Activated naive CD4-positive, alpha-beta T cell treated with anti-CD3 and anti-CD28 coated beads for 36 hours (primary cell): ENCODE results near the gene DNMT3A. TPM values are rescaled to one million over a fixed set of nuclear protein-coding genes. Genes with fewer than 3 reads are reported as not detected.

Source experiments
- CTCF ChIA-PET: fragments of 350-600 bp; sonication (Branson Sonifier 250); formaldehyde crosslinking; loops from one replicate; lab custom pipeline; 2021; ENCODE audit warnings: antibody characterized with exemption; lab: Charles Lee
- DNase-seq: peaks from one replicate; pipeline ENCODE4 v3.0.0-alpha.2; 2020
- H3K27ac Mint-ChIP-seq: one replicate; pipeline ENCODE4 v1.8.0; 2021; ENCODE audit warnings: mild to moderate bottlenecking, mixed read lengths
- H3K27me3 Mint-ChIP-seq: one replicate; pipeline ENCODE4 v1.8.0; 2021; ENCODE audit warnings: low read depth, mixed read lengths
- H3K36me3 Mint-ChIP-seq: one replicate; pipeline ENCODE4 v1.8.0; 2021; ENCODE audit warnings: low read depth, mixed read lengths
- H3K4me1 Mint-ChIP-seq: one replicate; pipeline ENCODE4 v1.8.0; 2021; ENCODE audit warnings: low read depth, mixed read lengths
- H3K4me3 Mint-ChIP-seq: one replicate; pipeline ENCODE4 v1.8.0; 2021; ENCODE audit warnings: mild to moderate bottlenecking, moderate library complexity, mixed read lengths
- H3K9me3 Mint-ChIP-seq: one replicate; pipeline ENCODE4 v1.8.0; 2021; ENCODE audit warnings: mixed read lengths
- intact Hi-C: fragments of 100-400 bp; cut with micrococcal nuclease; formaldehyde crosslinking; loops from one replicate; pipeline ENCODE4 v1.15.1; 2023
- total RNA-seq, 2 experiments: library from RNA; stranded (reverse); gene quantifications; one replicate each; pipeline ENCODE4 v1.2.3, GENCODE V29; 2021

DNMT3A gene
- total RNA-seq, 2 experiments from 2014 or later, result 53.0 to 53.5 TPM

GRCh38 chr2:25322312-25322711, 19.4 kb downstream of the DNMT3A start:
- no peaks in the 10 kb centered on the region for H3K27me3 Mint-ChIP-seq
- intact Hi-C loops, result loop anchor here (1.0 kb wide), 1 partner anchor 8 kb away; no protein-coding TSS in a partner anchor
- CTCF ChIA-PET, result interaction anchor here (1.8 to 3.9 kb wide), 3 partner anchors 9 to 54 kb away, joined by 7 to 19 read pairs (median 7); no protein-coding TSS in a partner anchor
- peaks cover 66% of the 10 kb centered on the region for H3K4me1 Mint-ChIP-seq
- H3K4me3 Mint-ChIP-seq, result peak overlapping the region; percentile 34
- H3K27ac Mint-ChIP-seq, result peak overlapping the region; percentile 91
- DNase-seq, result no peak
- H3K36me3 Mint-ChIP-seq, result peaks cover 26% of the 10 kb centered on the region
- peaks cover 15% of the 10 kb centered on the region for H3K9me3 Mint-ChIP-seq

GRCh38 chr2:25320077-25320476, 21.6 kb downstream of the DNMT3A start:
- DNase-seq, result no peak
- CTCF ChIA-PET, result interaction anchor here (0.5 kb wide), 1 partner anchor 150 kb away, joined by 6 read pairs; no protein-coding TSS in a partner anchor
- H3K27ac Mint-ChIP-seq, result no peak overlapping the region
- no peak overlapping the region for H3K4me3 Mint-ChIP-seq
- intact Hi-C loops, result no loop called here
- no peaks in the 10 kb centered on the region for H3K27me3 Mint-ChIP-seq
- H3K9me3 Mint-ChIP-seq, result no peaks in the 10 kb centered on the region
- peaks cover 9% of the 10 kb centered on the region for H3K36me3 Mint-ChIP-seq
- peaks cover 77% of the 10 kb centered on the region for H3K4me1 Mint-ChIP-seq

GRCh38 chr2:25316101-25316500, 25.6 kb downstream of the DNMT3A start:
- Mint-ChIP-seq H3K36me3 (peaks cover 14% of the 10 kb centered on the region), H3K4me1 (peaks cover 61% of the 10 kb centered on the region), H3K9me3 (no peaks in the 10 kb centered on the region), H3K4me3 (no peak overlapping the region), H3K27me3 (no peaks in the 10 kb centered on the region), H3K27ac (peak overlapping the region; percentile 97)
- DNase-seq, result no peak
- intact Hi-C loops, result loop anchor here (10.0 kb wide), 1 partner anchor 341 kb away; the partner anchor contains the start of gene DNAJC27
- CTCF ChIA-PET, result interaction anchor here (1.1 to 3.8 kb wide), 6 partner anchors 10 to 60 kb away, joined by 4 to 17 read pairs (median 9); no protein-coding TSS in a partner anchor

GRCh38 chr2:25315316-25315680, 26.4 kb downstream of the DNMT3A start:
- peak overlapping the region; percentile 97 for H3K27ac Mint-ChIP-seq
- no peak for DNase-seq
- H3K4me3 Mint-ChIP-seq, result peak overlapping the region; percentile 9
- peaks cover 64% of the 10 kb centered on the region for H3K4me1 Mint-ChIP-seq
- no peaks in the 10 kb centered on the region for H3K27me3 Mint-ChIP-seq
- H3K36me3 Mint-ChIP-seq, result peaks cover 14% of the 10 kb centered on the region
- CTCF ChIA-PET, result interaction anchor here (0.6 to 3.8 kb wide), 13 partner anchors 8 to 324 kb away, joined by 3 to 17 read pairs (median 6); no protein-coding TSS in a partner anchor
- intact Hi-C loops, result loop anchor here (2.0 to 10.0 kb wide), 2 partner anchors 64 to 340 kb away; partner anchors contain the start of gene DNAJC27
- no peaks in the 10 kb centered on the region for H3K9me3 Mint-ChIP-seq

GRCh38 chr2:25314514-25315315, 27.0 kb downstream of the DNMT3A start:
- intact Hi-C loops, result loop anchor here (1.0 to 10.0 kb wide), 14 partner anchors 8 to 340 kb away; partner anchors contain the start of gene DNAJC27
- Mint-ChIP-seq H3K9me3 (no peaks in the 10 kb centered on the region), H3K27ac (peak overlapping the region; percentile 97), H3K4me1 (peaks cover 64% of the 10 kb centered on the region), H3K4me3 (peak overlapping the region; percentile 92), H3K27me3 (no peaks in the 10 kb centered on the region), H3K36me3 (peaks cover 14% of the 10 kb centered on the region)
- CTCF ChIA-PET, result interaction anchor here (0.6 to 3.8 kb wide), 16 partner anchors 9 to 350 kb away, joined by 3 to 17 read pairs (median 4); no protein-coding TSS in a partner anchor
- peak; percentile 98 for DNase-seq

GRCh38 chr2:25313711-25314513, 27.8 kb downstream of the DNMT3A start:
- intact Hi-C loops, result loop anchor here (1.0 to 10.0 kb wide), 15 partner anchors 8 to 339 kb away; partner anchors contain the start of gene DNAJC27
- Mint-ChIP-seq H3K36me3 (peaks cover 21% of the 10 kb centered on the region), H3K9me3 (no peaks in the 10 kb centered on the region), H3K4me1 (peaks cover 67% of the 10 kb centered on the region), H3K4me3 (peak overlapping the region; percentile 92), H3K27ac (peak overlapping the region; percentile 97), H3K27me3 (no peaks in the 10 kb centered on the region)
- CTCF ChIA-PET, result interaction anchor here (0.7 to 3.8 kb wide), 16 partner anchors 10 to 351 kb away, joined by 3 to 17 read pairs (median 6); no protein-coding TSS in a partner anchor
- DNase-seq, result peak; percentile 42

- H3K4me1 Mint-ChIP-seq, result peaks cover 75% of the 10 kb centered on the region
- H3K27me3 Mint-ChIP-seq, result no peaks in the 10 kb centered on the region
- CTCF ChIA-PET, result interaction anchor here (0.6 to 6.0 kb wide), 12 partner anchors 11 to 117 kb away, joined by 3 to 40 read pairs (median 5); no protein-coding TSS in a partner anchor
- intact Hi-C loops, result loop anchor here (1.0 to 10.0 kb wide), 2 partner anchors 21 to 338 kb away; partner anchors contain the start of gene DNAJC27
- peaks cover 26% of the 10 kb centered on the region for H3K36me3 Mint-ChIP-seq
- peak overlapping the region; percentile 97 for H3K27ac Mint-ChIP-seq
- H3K9me3 Mint-ChIP-seq, result no peaks in the 10 kb centered on the region
- DNase-seq, result peak; percentile 53
- peak overlapping the region; percentile 92 for H3K4me3 Mint-ChIP-seq
Measured at GRCh38 chr2:25312958-25313710, 28.6 kb downstream of the DNMT3A start.

GRCh38 chr2:25311865-25312575, 29.7 kb downstream of the DNMT3A start:
- H3K36me3 Mint-ChIP-seq, result peaks cover 29% of the 10 kb centered on the region
- CTCF ChIA-PET, result interaction anchor here (0.9 to 6.0 kb wide), 8 partner anchors 10 to 64 kb away, joined by 3 to 40 read pairs (median 4); no protein-coding TSS in a partner anchor
- no peak for DNase-seq
- peak overlapping the region; percentile 92 for H3K4me3 Mint-ChIP-seq
- H3K9me3 Mint-ChIP-seq, result no peaks in the 10 kb centered on the region
- intact Hi-C loops, result loop anchor here (10.0 kb wide), 1 partner anchor 337 kb away; the partner anchor contains the start of gene DNAJC27
- peak overlapping the region; percentile 97 for H3K27ac Mint-ChIP-seq
- H3K27me3 Mint-ChIP-seq, result no peaks in the 10 kb centered on the region
- H3K4me1 Mint-ChIP-seq, result peaks cover 80% of the 10 kb centered on the region

GRCh38 chr2:25310965-25311864, 30.5 kb downstream of the DNMT3A start:
- CTCF ChIA-PET, result interaction anchor here (0.6 to 6.0 kb wide), 4 partner anchors 10 to 65 kb away, joined by 3 to 40 read pairs (median 5); no protein-coding TSS in a partner anchor
- peaks cover 29% of the 10 kb centered on the region for H3K36me3 Mint-ChIP-seq
- H3K9me3 Mint-ChIP-seq, result no peaks in the 10 kb centered on the region
- H3K27me3 Mint-ChIP-seq, result no peaks in the 10 kb centered on the region
- no peak for DNase-seq
- H3K4me3 Mint-ChIP-seq, result no peak overlapping the region
- no peak overlapping the region for H3K27ac Mint-ChIP-seq
- intact Hi-C loops, result loop anchor here (10.0 kb wide), 1 partner anchor 336 kb away; the partner anchor contains the start of gene DNAJC27
- H3K4me1 Mint-ChIP-seq, result peaks cover 81% of the 10 kb centered on the region

GRCh38 chr2:25310709-25310964, 31.1 kb downstream of the DNMT3A start:
- Mint-ChIP-seq H3K36me3 (peaks cover 29% of the 10 kb centered on the region), H3K4me3 (no peak overlapping the region), H3K27ac (no peak overlapping the region), H3K9me3 (no peaks in the 10 kb centered on the region), H3K27me3 (no peaks in the 10 kb centered on the region), H3K4me1 (peaks cover 81% of the 10 kb centered on the region)
- no peak for DNase-seq
- CTCF ChIA-PET, result interaction anchor here (0.6 to 6.0 kb wide), 4 partner anchors 9 to 66 kb away, joined by 3 to 40 read pairs (median 12); no protein-coding TSS in a partner anchor
- intact Hi-C loops, result loop anchor here (10.0 kb wide), 1 partner anchor 336 kb away; the partner anchor contains the start of gene DNAJC27
